Muscle layer of duodenum (tissue), 2 donors: ENCODE data around the gene EHBP1L1.

Experiments
- H3K27ac ChIP-seq: one replicate; pipeline ENCODE4 v1.7.0; 2013; ENCODE audit warnings: mild to moderate bottlenecking, low read length
- H3K27me3 ChIP-seq: one replicate; pipeline ENCODE4 v1.7.0; 2013; ENCODE audit warnings: low read depth, mild to moderate bottlenecking, control low read depth, low read length
- H3K36me3 ChIP-seq, 2 donors: one replicate each; pipeline ENCODE4 v1.7.0; 2013; ENCODE audit warnings: low read length in 2 of 2, control low read depth in 1 of 2, mild to moderate bottlenecking in 1 of 2; ENCODE audit not compliant: insufficient read depth in 2 of 2, control insufficient read depth in 1 of 2
- H3K4me1 ChIP-seq, 2 donors: one replicate each; pipeline ENCODE4 v1.7.0; 2013; ENCODE audit warnings: low read length in 2 of 2, mild to moderate bottlenecking in 2 of 2, control low read depth in 1 of 2, moderate library complexity in 1 of 2; ENCODE audit not compliant: insufficient read depth in 2 of 2, control insufficient read depth in 1 of 2
- H3K4me3 ChIP-seq, 2 donors: one replicate each; pipeline ENCODE4 v1.7.0; 2013; ENCODE audit warnings: low read length in 2 of 2, low read depth in 1 of 2, mild to moderate bottlenecking in 1 of 2
- H3K9me3 ChIP-seq, 2 donors: one replicate each; pipeline ENCODE4 v1.7.0; 2013; ENCODE audit warnings: low read length in 2 of 2, control low read depth in 1 of 2, mild to moderate bottlenecking in 1 of 2; ENCODE audit not compliant: control insufficient read depth in 1 of 2
- donor health status: healthy.

Gene EHBP1L1

DNA sequence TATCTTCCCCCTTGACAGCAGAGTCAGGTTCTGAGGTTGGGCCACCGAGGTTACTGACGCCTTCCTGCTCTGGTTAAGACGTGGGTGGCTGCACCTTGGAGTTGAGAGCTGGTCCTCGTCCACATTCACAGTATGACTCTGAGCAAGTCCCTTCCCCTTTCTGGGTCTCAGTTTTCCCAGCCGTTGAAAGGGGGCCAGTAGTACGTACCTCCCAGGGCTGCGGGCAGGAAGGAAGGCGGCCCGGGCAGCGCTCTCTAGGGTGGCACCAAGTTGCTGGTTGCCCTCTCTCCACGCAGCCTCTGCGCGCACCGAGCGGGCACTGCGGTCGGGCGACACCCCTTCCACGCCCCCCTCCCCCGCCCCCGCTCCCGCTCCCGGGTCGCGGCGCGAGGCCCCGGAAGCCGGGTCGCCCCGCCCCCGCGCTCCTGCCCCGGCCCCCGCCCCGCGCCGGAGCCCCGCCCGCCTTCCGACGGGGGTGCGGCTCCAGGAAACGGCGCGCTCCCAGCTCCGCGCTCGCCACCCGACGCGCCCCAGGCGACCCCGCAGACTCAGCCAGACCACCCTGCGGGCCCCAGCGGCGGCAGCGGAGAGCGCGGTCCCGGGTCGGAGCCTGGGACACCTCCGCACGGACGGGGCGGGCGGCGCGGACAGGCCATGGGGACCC, at the start of gene EHBP1L1:
Gene EHBP1L1, plus strand, starts transcription at position 486 of the 664 bp plus-strand sequence. CDS start 250 bp downstream, outside the sequence.
- Histone ChIP-seq H3K27me3 (no peaks in the 10 kb centered on the region), H3K4me1 (peaks cover 33 to 60% of the 10 kb centered on the region in 2 donors), H3K4me3 (peak within 1 kb of the TSS; percentile 76 to 95), H3K27ac (peak within 1 kb of the TSS; percentile 94), H3K9me3 (no peaks in the 10 kb centered on the region), H3K36me3 (peaks cover 15 to 16% of the 10 kb centered on the region in 2 donors)

DNA sequence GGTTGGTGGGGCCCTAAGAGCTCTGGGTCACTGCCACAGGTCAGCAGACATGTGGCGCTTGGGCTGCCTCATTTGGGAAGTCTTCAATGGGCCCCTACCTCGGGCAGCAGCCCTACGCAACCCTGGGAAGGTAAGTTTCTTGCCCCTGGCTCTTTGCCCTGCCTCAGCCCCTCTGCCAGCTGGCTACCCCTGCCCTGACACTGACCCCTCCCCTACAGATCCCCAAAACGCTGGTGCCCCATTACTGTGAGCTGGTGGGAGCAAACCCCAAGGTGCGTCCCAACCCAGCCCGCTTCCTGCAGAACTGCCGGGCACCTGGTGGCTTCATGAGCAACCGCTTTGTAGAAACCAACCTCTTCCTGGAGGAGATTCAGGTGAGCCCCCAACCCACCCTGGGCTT, 49.1 kb upstream of the EHBP1L1 start:
- H3K27ac ChIP-seq = no peak overlapping the region
- H3K4me1 ChIP-seq = peaks cover 9 to 27% of the 10 kb centered on the region in 2 donors
- no peaks in the 10 kb centered on the region for H3K27me3 ChIP-seq
- no peaks in the 10 kb centered on the region for H3K9me3 ChIP-seq
- H3K36me3 ChIP-seq = peaks cover 23 to 29% of the 10 kb centered on the region in 2 donors
- H3K4me3 ChIP-seq = no peak overlapping the region

DNA sequence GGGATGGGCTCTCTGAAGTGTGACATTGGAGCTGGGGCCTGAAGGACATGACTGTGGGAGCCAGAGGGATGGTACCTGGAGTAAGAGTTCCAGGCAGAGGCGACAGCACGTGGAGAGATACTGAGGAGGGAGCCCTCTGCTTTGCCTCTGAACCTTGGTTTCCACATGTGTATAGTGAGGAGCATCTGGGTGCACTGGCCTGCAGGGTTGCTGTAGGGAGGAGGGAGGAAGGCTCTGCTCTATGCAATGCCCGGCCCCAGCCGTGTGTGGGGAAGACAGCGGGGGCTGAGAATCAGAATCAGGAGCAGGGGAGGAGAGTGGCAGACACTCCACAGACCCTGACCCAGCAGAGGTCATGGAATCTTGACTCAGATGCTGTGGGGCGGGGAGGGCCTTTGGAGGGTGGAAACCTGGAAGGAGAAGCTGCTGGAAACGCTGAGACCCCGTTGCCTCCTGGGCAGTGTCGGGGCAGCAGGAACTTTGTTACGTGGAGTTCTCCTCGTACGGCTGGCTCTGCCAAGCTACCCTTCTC, 47.0 kb upstream of the EHBP1L1 start:
- Histone ChIP-seq H3K4me1 (peaks cover 9 to 21% of the 10 kb centered on the region in 2 donors), H3K27ac (no peak overlapping the region), H3K9me3 (no peaks in the 10 kb centered on the region), H3K4me3 (no peak overlapping the region), H3K27me3 (no peaks in the 10 kb centered on the region), H3K36me3 (peaks cover 35 to 42% of the 10 kb centered on the region in 2 donors)

DNA sequence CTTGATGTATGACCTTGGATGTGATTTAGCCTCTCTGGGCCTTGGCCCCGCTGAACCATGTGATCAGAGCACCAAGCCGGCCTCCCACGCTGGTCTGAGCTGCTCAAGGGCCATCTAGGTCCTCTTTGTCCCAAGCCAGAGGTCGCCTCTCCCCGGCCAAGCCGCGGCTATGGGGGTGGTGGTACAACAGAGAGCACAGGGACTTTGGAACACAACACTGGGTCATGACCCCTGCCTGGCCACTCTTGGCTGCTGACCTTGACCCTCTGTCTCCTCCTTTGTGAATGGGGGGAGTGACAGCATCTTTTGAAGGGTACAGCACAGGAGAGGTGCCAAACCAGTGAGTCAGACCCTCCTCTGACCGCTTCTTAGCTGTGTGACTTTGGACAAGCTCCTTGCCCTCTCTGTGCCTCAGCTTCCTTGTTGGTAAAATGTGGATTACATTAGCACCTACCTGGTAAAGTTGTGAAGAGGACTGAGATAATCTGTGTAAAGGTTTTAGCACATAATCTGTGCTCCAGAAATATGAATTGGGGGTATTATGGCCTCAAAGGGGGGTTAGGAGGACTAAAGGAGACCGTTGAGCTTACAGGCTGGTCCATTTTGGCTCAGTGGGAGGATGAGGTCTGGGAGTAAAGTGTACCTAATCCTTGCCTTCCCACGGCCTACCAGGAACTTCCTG, 46.2 kb upstream of the EHBP1L1 start:
- no peak overlapping the region for H3K27ac ChIP-seq
- H3K9me3 ChIP-seq = no peaks in the 10 kb centered on the region
- H3K36me3 ChIP-seq = peaks cover 35 to 42% of the 10 kb centered on the region in 2 donors
- H3K27me3 ChIP-seq = no peaks in the 10 kb centered on the region
- H3K4me3 ChIP-seq = no peak overlapping the region
- peaks cover 6 to 15% of the 10 kb centered on the region in 2 donors for H3K4me1 ChIP-seq

DNA sequence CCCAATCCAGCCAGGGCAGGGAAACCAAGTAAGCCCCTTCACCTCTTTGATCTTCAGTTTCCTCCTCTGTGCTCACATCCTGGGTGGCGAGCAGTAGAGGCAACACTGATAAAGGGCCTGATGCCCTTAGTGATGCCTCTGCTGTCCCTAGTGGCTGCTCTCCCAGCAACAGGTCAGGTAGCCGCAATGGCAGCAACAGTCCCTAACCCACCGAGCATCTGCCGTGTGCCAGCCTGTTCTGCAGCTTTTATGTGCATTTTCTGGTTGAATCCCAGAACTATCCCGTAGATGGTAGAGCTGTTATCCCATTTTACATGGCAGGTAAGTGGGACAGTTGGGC, 45.7 kb upstream of the EHBP1L1 start:
- H3K27ac ChIP-seq = no peak overlapping the region
- H3K9me3 ChIP-seq = no peaks in the 10 kb centered on the region
- no peaks in the 10 kb centered on the region for H3K27me3 ChIP-seq
- peaks cover 35 to 48% of the 10 kb centered on the region in 2 donors for H3K36me3 ChIP-seq
- no peak overlapping the region for H3K4me3 ChIP-seq
- H3K4me1 ChIP-seq = peaks cover 6 to 15% of the 10 kb centered on the region in 2 donors

DNA sequence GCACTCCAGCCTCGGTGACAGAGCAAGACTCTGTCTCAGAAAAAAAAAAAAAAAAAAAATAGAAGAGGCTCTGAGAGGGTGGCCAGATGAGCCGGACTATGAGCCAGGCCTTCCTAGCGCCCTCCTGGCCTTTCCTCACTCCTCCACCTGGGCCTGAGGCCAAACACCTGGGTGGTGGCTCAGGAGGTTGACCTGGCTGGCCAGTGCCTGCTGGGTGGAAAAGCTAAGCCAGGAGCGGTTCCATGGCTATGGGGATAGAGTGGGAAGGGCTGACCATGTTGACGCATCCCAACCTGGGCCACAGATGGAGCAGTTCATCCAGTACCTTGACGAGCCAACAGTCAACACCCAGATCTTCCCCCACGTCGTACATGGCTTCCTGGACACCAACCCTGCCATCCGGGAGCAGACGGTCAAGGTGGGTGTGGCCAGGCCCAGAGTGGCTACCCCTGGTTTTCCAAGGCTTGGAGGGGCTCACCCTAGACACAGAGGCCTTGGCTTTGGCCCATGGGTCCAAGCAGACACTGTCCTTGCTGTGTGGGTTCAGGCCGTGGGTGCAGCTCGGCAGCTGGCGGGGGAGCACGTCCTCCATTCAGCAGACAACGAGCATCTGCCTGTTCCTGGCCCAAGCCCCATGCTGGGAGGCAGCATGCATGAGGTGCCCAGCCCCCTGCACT, 43.3 kb upstream of the EHBP1L1 start:
- H3K36me3 ChIP-seq = peaks cover 35 to 66% of the 10 kb centered on the region in 2 donors
- H3K9me3 ChIP-seq = no peaks in the 10 kb centered on the region

DNA sequence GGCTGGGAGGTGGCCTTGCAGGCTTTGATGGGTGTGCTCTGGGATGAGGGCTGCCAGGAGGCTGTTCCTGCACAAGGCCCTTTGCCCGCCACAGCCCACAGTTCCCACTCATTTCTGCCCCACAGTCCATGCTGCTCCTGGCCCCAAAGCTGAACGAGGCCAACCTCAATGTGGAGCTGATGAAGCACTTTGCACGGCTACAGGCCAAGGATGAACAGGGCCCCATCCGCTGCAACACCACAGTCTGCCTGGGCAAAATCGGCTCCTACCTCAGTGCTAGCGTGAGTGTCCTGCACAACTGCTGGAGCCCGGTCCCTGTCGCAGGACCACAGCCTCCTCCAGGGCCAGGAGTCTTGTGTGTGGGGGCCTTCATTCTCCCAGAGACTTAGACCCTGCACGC, 40.8 kb upstream of the EHBP1L1 start:
- Histone ChIP-seq H3K4me3 (no peak overlapping the region), H3K36me3 (peaks cover 28 to 76% of the 10 kb centered on the region in 2 donors)

More for the DNA sequence above, 43.3 kb upstream of the EHBP1L1 start:
- no peaks in the 10 kb centered on the region for H3K4me1 ChIP-seq
- no peaks in the 10 kb centered on the region for H3K27me3 ChIP-seq
- no peak overlapping the region for H3K4me3 ChIP-seq
- H3K27ac ChIP-seq = no peak overlapping the region

DNA sequence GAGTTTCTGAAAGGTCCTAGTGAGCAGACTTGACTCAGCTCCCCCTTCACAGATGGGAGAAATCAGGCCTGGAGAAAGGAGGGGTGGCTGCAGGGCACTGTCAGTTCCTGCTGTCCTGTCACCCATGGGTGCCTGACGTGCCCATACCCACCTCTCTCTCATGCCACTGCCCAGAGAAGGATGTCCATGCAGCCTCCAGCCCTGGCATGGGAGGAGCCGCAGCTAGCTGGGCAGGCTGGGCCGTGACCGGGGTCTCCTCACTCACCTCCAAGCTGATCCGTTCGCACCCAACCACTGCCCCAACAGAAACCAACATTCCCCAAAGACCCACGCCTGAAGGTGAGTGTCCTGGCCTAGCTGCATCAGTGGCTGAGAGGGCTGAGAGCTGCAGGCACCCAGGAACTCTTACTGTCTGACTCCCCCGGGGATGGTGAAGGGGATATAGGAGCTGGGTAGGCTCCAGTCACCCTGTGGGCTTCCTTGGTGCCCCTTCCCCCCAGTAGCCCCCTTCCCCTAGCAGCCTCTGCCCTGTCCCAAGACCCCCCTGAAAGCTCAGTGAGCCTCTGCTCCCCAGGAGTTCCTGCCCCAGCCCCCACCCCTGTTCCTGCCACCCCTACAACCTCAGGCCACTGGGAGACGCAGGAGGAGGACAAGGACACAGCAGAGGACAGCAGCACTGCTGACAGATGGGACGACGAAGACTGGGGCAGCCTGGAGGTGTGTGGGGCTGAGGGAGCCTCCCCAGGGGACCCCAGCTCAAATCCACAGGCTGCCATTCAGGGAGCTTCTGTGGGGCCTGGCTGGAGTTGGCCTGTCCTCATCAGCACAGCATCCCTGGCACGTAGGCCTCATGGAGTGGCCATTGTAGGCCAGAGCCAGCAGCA, 39.2 kb upstream of the EHBP1L1 start:
- Histone ChIP-seq H3K27me3 (no peaks in the 10 kb centered on the region), H3K27ac (no peak overlapping the region), H3K36me3 (peaks cover 13 to 60% of the 10 kb centered on the region in 2 donors), H3K4me3 (no peak overlapping the region), H3K9me3 (no peaks in the 10 kb centered on the region), H3K4me1 (peaks cover 7 to 23% of the 10 kb centered on the region in 2 donors)

More for the DNA sequence above, 40.8 kb upstream of the EHBP1L1 start:
- Histone ChIP-seq H3K9me3 (no peaks in the 10 kb centered on the region), H3K27ac (no peak overlapping the region), H3K27me3 (no peaks in the 10 kb centered on the region), H3K4me1 (peaks cover 0 to 8% of the 10 kb centered on the region in 2 donors)

DNA sequence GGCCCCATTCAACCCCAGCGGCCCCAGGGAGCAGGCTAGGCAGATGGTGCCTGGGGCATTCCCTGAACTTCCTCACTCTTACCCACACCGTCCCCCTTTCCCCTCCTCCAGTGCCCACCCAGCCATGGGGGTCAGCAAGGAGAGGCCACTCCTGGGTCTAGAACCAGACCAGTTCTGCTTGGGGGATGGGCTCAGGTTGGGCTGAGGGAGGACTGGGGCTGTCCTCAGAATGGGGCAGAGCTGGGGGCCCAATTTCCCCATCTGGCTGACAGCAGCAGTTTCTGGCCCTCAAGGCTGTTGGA, 38.6 kb upstream of the EHBP1L1 start:
- H3K4me1 ChIP-seq = peaks cover 7 to 26% of the 10 kb centered on the region in 2 donors
- H3K27ac ChIP-seq = no peak overlapping the region
- no peak overlapping the region for H3K4me3 ChIP-seq
- no peaks in the 10 kb centered on the region for H3K9me3 ChIP-seq
- H3K36me3 ChIP-seq = peaks cover 10 to 55% of the 10 kb centered on the region in 2 donors
- H3K27me3 ChIP-seq = no peaks in the 10 kb centered on the region

DNA sequence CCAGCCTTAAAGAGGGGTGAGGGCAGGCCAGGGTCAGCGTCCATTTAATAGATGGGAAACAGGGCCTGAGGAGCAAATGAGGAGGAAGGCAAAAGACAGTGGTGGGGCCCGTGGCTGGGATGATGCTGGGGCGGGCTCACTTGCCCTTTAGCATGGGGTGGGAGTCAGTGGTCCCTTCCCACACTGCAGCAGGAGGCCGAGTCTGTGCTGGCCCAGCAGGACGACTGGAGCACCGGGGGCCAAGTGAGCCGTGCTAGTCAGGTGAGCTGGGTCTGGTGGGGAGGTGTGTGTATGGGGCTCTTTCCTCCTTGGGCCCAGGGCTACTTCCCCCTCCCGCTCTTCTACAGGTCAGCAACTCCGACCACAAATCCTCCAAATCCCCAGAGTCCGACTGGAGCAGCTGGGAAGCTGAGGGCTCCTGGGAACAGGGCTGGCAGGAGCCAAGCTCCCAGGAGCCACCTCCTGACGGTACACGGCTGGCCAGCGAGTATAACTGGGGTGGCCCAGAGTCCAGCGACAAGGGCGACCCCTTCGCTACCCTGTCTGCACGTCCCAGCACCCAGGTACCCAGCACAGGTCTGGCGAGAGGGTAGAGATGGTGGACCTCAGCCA, 38.1 kb upstream of the EHBP1L1 start:
- no peaks in the 10 kb centered on the region for H3K27me3 ChIP-seq
- H3K36me3 ChIP-seq = peaks cover 9 to 50% of the 10 kb centered on the region in 2 donors
- H3K4me1 ChIP-seq = peaks cover 7 to 26% of the 10 kb centered on the region in 2 donors
- H3K9me3 ChIP-seq = no peaks in the 10 kb centered on the region
- H3K4me3 ChIP-seq = no peak overlapping the region
- H3K27ac ChIP-seq = no peak overlapping the region
